ENCODE data around the gene TBL3. TPM values are rescaled to one million over a fixed set of nuclear protein-coding genes. Genes with fewer than 3 reads are reported as not detected.
A peak's percentile ranks its signal among the peaks of the same experiment; 100 is the strongest.
"Not testable (repeated sequence)": the region's sequence is repeated elsewhere in the genome, so short reads cannot be mapped to it uniquely, and the experiment has no call there.

The TBL3 gene
- total and polyA plus RNA-seq, 5 donors, result 19.0 to 39.6 (median 20.3) TPM

- 62% methylated on average over 23 of the region's 23 CpGs for WGBS
- DNase-seq, result peak in 1 of 3 donors; percentile 52
These were observed 38.7 kb upstream of the TBL3 start for GRCh38 chr16:1933097-1933661.

GRCh38 chr16:1936945-1937479 is 34.8 kb upstream of the TBL3 start:
- DNase-seq (peak in 1 of 3 donors; percentile 18), ATAC-seq (no peak)
- no peaks in the 10 kb centered on the region for H3K9me3 ChIP-seq (ENCODE audit: control insufficient read depth, low read length)
- WGBS, result 94% methylated on average over 11 of the region's 11 CpGs
- H3K4me3 ChIP-seq (ENCODE audit: low read length), result no peak overlapping the region
- H3K4me1 ChIP-seq (ENCODE audit: control insufficient read depth, insufficient read depth, low read length), result peaks cover under 1% of the 10 kb centered on the region
- intact Hi-C loops (cut with DNase I), result no loop called here
- no peak overlapping the region for H3K27ac ChIP-seq (ENCODE audit: low read length)
- H3K27me3 ChIP-seq (ENCODE audit: control insufficient read depth, insufficient read depth), result no peaks in the 10 kb centered on the region

More at GRCh38 chr16:1933097-1933661, 38.7 kb upstream of the TBL3 start:
- H3K4me3 ChIP-seq (ENCODE audit: low read length), result no peak overlapping the region
- H3K4me1 ChIP-seq (ENCODE audit: control insufficient read depth, insufficient read depth, low read length), result no peaks in the 10 kb centered on the region
- intact Hi-C loops (cut with DNase I), result loop anchor here in 1 of 4 donors (5.0 kb wide), 1 partner anchor 71 kb away; no protein-coding TSS in a partner anchor
- no peak overlapping the region for H3K27ac ChIP-seq (ENCODE audit: low read length)
- H3K9me3 ChIP-seq (ENCODE audit: control insufficient read depth, low read length), result no peaks in the 10 kb centered on the region
- H3K27me3 ChIP-seq (ENCODE audit: control insufficient read depth, insufficient read depth), result no peaks in the 10 kb centered on the region
- no peak for ATAC-seq

- WGBS, result 90% methylated on average over 10 of the region's 10 CpGs
- H3K4me3 ChIP-seq (ENCODE audit: low read length), result no peak overlapping the region
- H3K27ac ChIP-seq (ENCODE audit: low read length), result no peak overlapping the region
- no peaks in the 10 kb centered on the region for H3K9me3 ChIP-seq (ENCODE audit: control insufficient read depth, low read length)
- H3K4me1 ChIP-seq (ENCODE audit: control insufficient read depth, insufficient read depth, low read length), result peaks cover 5% of the 10 kb centered on the region
- intact Hi-C loops (cut with DNase I), result no loop called here
- DNase-seq (peak in 2 of 3 donors; percentile 64 to 68), ATAC-seq (no peak)
- no peaks in the 10 kb centered on the region for H3K27me3 ChIP-seq (ENCODE audit: control insufficient read depth, insufficient read depth)
These were observed 33.5 kb upstream of the TBL3 start for GRCh38 chr16:1938316-1938715.

GRCh38 chr16:1938910-1939309 is 32.9 kb upstream of the TBL3 start:
- intact Hi-C loops (cut with DNase I), result no loop called here
- Histone ChIP-seq H3K27ac (ENCODE audit: low read length) (no peak overlapping the region), H3K4me1 (ENCODE audit: control insufficient read depth, insufficient read depth, low read length) (peaks cover 5% of the 10 kb centered on the region), H3K4me3 (ENCODE audit: low read length) (no peak overlapping the region), H3K9me3 (ENCODE audit: control insufficient read depth, low read length) (no peaks in the 10 kb centered on the region), H3K27me3 (ENCODE audit: control insufficient read depth, insufficient read depth) (no peaks in the 10 kb centered on the region)
- ATAC-seq, result no peak
- DNase-seq, result peak in 1 of 3 donors; percentile 13
- 92% methylated on average over 17 of the region's 17 CpGs for WGBS

- DNase-seq, result not testable (repeated sequence)
These were observed 32.0 kb upstream of the TBL3 start for GRCh38 chr16:1939833-1940232.

GRCh38 chr16:1940273-1941161 is 31.3 kb upstream of the TBL3 start:
- 89% methylated on average over 23 of the region's 23 CpGs for WGBS
- no peaks in the 10 kb centered on the region for H3K9me3 ChIP-seq (ENCODE audit: control insufficient read depth, low read length)
- no peak overlapping the region for H3K27ac ChIP-seq (ENCODE audit: low read length)
- DNase-seq (peak in 1 of 3 donors; percentile 43), ATAC-seq (no peak)
- H3K27me3 ChIP-seq (ENCODE audit: control insufficient read depth, insufficient read depth), result no peaks in the 10 kb centered on the region
- H3K4me3 ChIP-seq (ENCODE audit: low read length), result no peak overlapping the region
- intact Hi-C loops (cut with DNase I), result no loop called here
- peaks cover 5% of the 10 kb centered on the region for H3K4me1 ChIP-seq (ENCODE audit: control insufficient read depth, insufficient read depth, low read length)

More at GRCh38 chr16:1939833-1940232, 32.0 kb upstream of the TBL3 start:
- H3K4me1 ChIP-seq (ENCODE audit: control insufficient read depth, insufficient read depth, low read length); ATAC-seq; H3K9me3 ChIP-seq (ENCODE audit: control insufficient read depth, low read length); H3K27ac ChIP-seq (ENCODE audit: low read length); intact Hi-C loops (cut with DNase I); H3K4me3 ChIP-seq (ENCODE audit: low read length); H3K27me3 ChIP-seq (ENCODE audit: control insufficient read depth, insufficient read depth): not testable (repeated sequence)
- WGBS, result 97% methylated on average over 8 of the region's 8 CpGs

GRCh38 chr16:1941162-1942046 is 30.4 kb upstream of the TBL3 start:
- intact Hi-C loops (cut with DNase I), result no loop called here
- DNase-seq (peak in 1 of 3 donors; percentile 69), ATAC-seq (no peak)
- Histone ChIP-seq H3K4me3 (ENCODE audit: low read length) (no peak overlapping the region), H3K27ac (ENCODE audit: low read length) (no peak overlapping the region), H3K4me1 (ENCODE audit: control insufficient read depth, insufficient read depth, low read length) (peaks cover 5% of the 10 kb centered on the region), H3K27me3 (ENCODE audit: control insufficient read depth, insufficient read depth) (no peaks in the 10 kb centered on the region), H3K9me3 (ENCODE audit: control insufficient read depth, low read length) (no peaks in the 10 kb centered on the region)
- 87% methylated on average over 30 of the region's 30 CpGs for WGBS

- Histone ChIP-seq H3K4me1 (ENCODE audit: control insufficient read depth, insufficient read depth, low read length) (peaks cover 5% of the 10 kb centered on the region), H3K27me3 (ENCODE audit: control insufficient read depth, insufficient read depth) (no peaks in the 10 kb centered on the region), H3K9me3 (ENCODE audit: control insufficient read depth, low read length) (no peaks in the 10 kb centered on the region), H3K4me3 (ENCODE audit: low read length) (peak overlapping the region; percentile 78), H3K27ac (ENCODE audit: low read length) (peak overlapping the region; percentile 22)
- peak; percentile 2 to 4 for ATAC-seq
- 19% methylated on average over 17 of the region's 17 CpGs for WGBS
- intact Hi-C loops (cut with DNase I), result no loop called here
- no peak for DNase-seq
These were observed 29.6 kb upstream of the TBL3 start for GRCh38 chr16:1942047-1942809.

- Histone ChIP-seq H3K27me3 (ENCODE audit: control insufficient read depth, insufficient read depth) (no peaks in the 10 kb centered on the region), H3K9me3 (ENCODE audit: control insufficient read depth, low read length) (no peaks in the 10 kb centered on the region), H3K4me1 (ENCODE audit: control insufficient read depth, insufficient read depth, low read length) (peaks cover 5% of the 10 kb centered on the region), H3K27ac (ENCODE audit: low read length) (peak within 1 kb of the TSS; percentile 69), H3K4me3 (ENCODE audit: low read length) (peak within 1 kb of the TSS; percentile 78)
- intact Hi-C loops (cut with DNase I), result no loop called here
- DNase-seq, result peak; percentile 100
- peak; percentile 96 for ATAC-seq
- 1% methylated on average over 77 of the region's 77 CpGs for WGBS
These were observed 28.8 kb upstream of the TBL3 start, which contains the start of gene MSRB1 for GRCh38 chr16:1942810-1943726. Gene MSRB1 (minus strand): TSS chr16:1943199. CDS start chr16:1943156, 43 bp downstream.

Data from right cardiac atrium (tissue), 5 donors.